HepG2 (cell line): Measurements from ENCODE around the gene SLC27A2. TPM values are rescaled to one million over a fixed set of nuclear protein-coding genes. Genes with fewer than 3 reads are reported as not detected.

Experiments used
- ARID4A ChIP-seq: sonication (generic); formaldehyde crosslinking; IDR thresholded peaks from 2 replicates; pipeline ENCODE4 v1.5.0; 2020; ENCODE audit warnings: mild to moderate bottlenecking, missing genetic modification reagents, borderline replicate concordance
- CBX1 ChIP-seq: IDR thresholded peaks from one replicate; pipeline ENCODE4 v1.6.1; 2016; ENCODE audit warnings: antibody characterized with exemption, low read depth
- IRF2 ChIP-seq: IDR thresholded peaks from 2 replicates; pipeline ENCODE4 v1.6.1; 2018; ENCODE audit warnings: missing genetic modification reagents, missing compliant biosample characterization
- ISL2 ChIP-seq: sonication (generic); formaldehyde crosslinking; IDR thresholded peaks from 2 replicates; pipeline ENCODE4 v1.5.0; 2020; ENCODE audit warnings: missing genetic modification reagents
- JUND ChIP-seq: sonication (generic); formaldehyde crosslinking; IDR thresholded peaks from 2 replicates; pipeline ENCODE4 v1.8.0; 2022; ENCODE audit warnings: mild to moderate bottlenecking, missing genetic modification reagents
- KAT2B ChIP-seq: fragments of 150-350 bp; IDR thresholded peaks from 2 replicates; pipeline ENCODE4 v1.6.1; 2014; ENCODE audit warnings: low read depth, low read length, borderline replicate concordance
- KAT7 ChIP-seq: IDR thresholded peaks from 2 replicates; pipeline ENCODE4 v1.6.1; 2018; ENCODE audit warnings: borderline replicate concordance, missing compliant biosample characterization
- MED8 ChIP-seq: sonication (generic); formaldehyde crosslinking; IDR thresholded peaks from 2 replicates; pipeline ENCODE4 v1.8.1; 2023; ENCODE audit warnings: mild to moderate bottlenecking, missing genetic modification reagents; ENCODE audit not compliant: insufficient replicate concordance
- MEF2D ChIP-seq: sonication (generic); formaldehyde crosslinking; IDR thresholded peaks from 2 replicates; pipeline ENCODE4 v1.5.1; 2020; ENCODE audit warnings: mild to moderate bottlenecking, missing genetic modification reagents
- MXI1 ChIP-seq: IDR thresholded peaks from 3 replicates; pipeline ENCODE4 v1.6.1; 2012; ENCODE audit warnings: low read depth, low read length, inconsistent platforms, borderline replicate concordance
- PCBP2 ChIP-seq: fragments of 200-400 bp; formaldehyde crosslinking; optimal IDR thresholded peaks from 2 replicates; pipeline ENCODE3; 2018; ENCODE audit warnings: low read length, low read depth; ENCODE audit not compliant: poor library complexity, severe bottlenecking
- POGK ChIP-seq: sonication (generic); formaldehyde crosslinking; conservative IDR thresholded peaks from 2 replicates; pipeline ENCODE4 v1.8.0; 2022; ENCODE audit warnings: mild to moderate bottlenecking, moderate library complexity, missing genetic modification reagents
- RFXAP ChIP-seq: sonication (generic); formaldehyde crosslinking; IDR thresholded peaks from 2 replicates; pipeline ENCODE4 v1.4.0; 2020; ENCODE audit warnings: missing genetic modification reagents, borderline replicate concordance
- SNAI1 ChIP-seq: sonication (generic); formaldehyde crosslinking; IDR thresholded peaks from 2 replicates; pipeline ENCODE4 v1.5.0; 2020; ENCODE audit warnings: mild to moderate bottlenecking, missing genetic modification reagents, borderline replicate concordance
- TEAD2 ChIP-seq: sonication (generic); formaldehyde crosslinking; IDR thresholded peaks from 2 replicates; pipeline ENCODE4 v1.9.0; 2021; ENCODE audit warnings: missing genetic modification reagents
- ZBTB37 ChIP-seq: sonication (generic); formaldehyde crosslinking; IDR thresholded peaks from 2 replicates; pipeline ENCODE4 v1.4.0; 2020; ENCODE audit warnings: mild to moderate bottlenecking, missing genetic modification reagents
- ZFP62 ChIP-seq: sonication (generic); formaldehyde crosslinking; IDR thresholded peaks from 2 replicates; pipeline ENCODE4 v1.4.0; 2020; ENCODE audit warnings: missing genetic modification reagents
- ZNF232 ChIP-seq: sonication (generic); formaldehyde crosslinking; IDR thresholded peaks from 2 replicates; pipeline ENCODE4 v1.4.0; 2020; ENCODE audit warnings: missing genetic modification reagents, borderline replicate concordance
- ZNF274 ChIP-seq: sonication (generic); formaldehyde crosslinking; IDR thresholded peaks from 2 replicates; pipeline ENCODE4 v1.5.1; 2020; ENCODE audit warnings: mild to moderate bottlenecking, missing genetic modification reagents
- ZNF292 ChIP-seq: sonication (generic); formaldehyde crosslinking; IDR thresholded peaks from 2 replicates; pipeline ENCODE4 v1.8.1; 2022; ENCODE audit warnings: mild to moderate bottlenecking, low read depth, missing genetic modification reagents, borderline replicate concordance
- ZNF460 ChIP-seq: sonication (generic); formaldehyde crosslinking; IDR thresholded peaks from 2 replicates; pipeline ENCODE4 v1.5.1; 2020; ENCODE audit warnings: missing genetic modification reagents, mild to moderate bottlenecking, borderline replicate concordance
- ZNF550 ChIP-seq: sonication (generic); formaldehyde crosslinking; IDR thresholded peaks from 2 replicates; pipeline ENCODE4 v1.4.0; 2020; ENCODE audit warnings: mild to moderate bottlenecking, missing genetic modification reagents, borderline replicate concordance
- ZNF562 ChIP-seq: sonication (generic); formaldehyde crosslinking; IDR thresholded peaks from 2 replicates; pipeline ENCODE4 v1.8.0; 2022; ENCODE audit warnings: missing genetic modification reagents, borderline replicate concordance
- ZNF740 ChIP-seq: sonication (generic); formaldehyde crosslinking; IDR thresholded peaks from 2 replicates; pipeline ENCODE4 v1.4.0; 2020; ENCODE audit warnings: missing genetic modification reagents
- ZNF776 ChIP-seq: sonication (generic); formaldehyde crosslinking; IDR thresholded peaks from 2 replicates; pipeline ENCODE4 v1.4.0; 2020; ENCODE audit warnings: mild to moderate bottlenecking, missing genetic modification reagents
- polyA plus RNA-seq, 8 experiments: library from polyadenylated mRNA; depleted of rRNA in 3 of 8; stranded (reverse) in 7 of 8; unstranded in 1 of 8; fragments of >200 nt; fragmentation: Illumina TruSeq in 4 of 8; extraction: Trizol in 4 of 8; gene quantifications; 2 replicates each; pipeline versions ENCODE4 v1.2.1 to v1.2.3, GENCODE V29; 2011 to 2016; ENCODE audit warnings: low read depth in 4 of 8, missing spikeins in 1 of 8, mixed read lengths in 1 of 8; ENCODE audit not compliant: insufficient read depth in 1 of 8
- total RNA-seq, 5 experiments: library from RNA; depleted of rRNA; stranded (reverse); fragments of >200 nt; fragmentation: Illumina TruSeq; extraction: Trizol; gene quantifications; 2 replicates each; pipeline ENCODE4 v1.2.3, GENCODE V29; 2016; ENCODE audit warnings: low read depth in 1 of 5

SLC27A2 gene
- total and polyA plus RNA-seq, 2 of the 13 experiments (the other 11 are each of a cell fraction or from before 2014, with no cell fraction given) = 14.6 to 23.4 TPM

- TF ChIP-seq ARID4A (CRISPR knock-in tag) = peak; percentile 26; the same call in 1 of the 2 replicates
- TF ChIP-seq POGK (CRISPR knock-in tag) = no peak
- TF ChIP-seq ZFP62 = no peak
- no peak for TF ChIP-seq ZBTB37 (CRISPR knock-in tag)
- no peak for TF ChIP-seq KAT2B
- peak; percentile 30; the same call in 1 of the 2 replicates for TF ChIP-seq KAT7
- TF ChIP-seq ZNF232 (CRISPR knock-in tag) = no peak
- TF ChIP-seq ZNF460 (CRISPR knock-in tag) = no peak
- TF ChIP-seq CBX1 = peak; percentile 42
- peak; percentile 37 for TF ChIP-seq MED8 (CRISPR knock-in tag)
- TF ChIP-seq ZNF550 (CRISPR knock-in tag) = no peak
- TF ChIP-seq ZNF274 (CRISPR knock-in tag) = peak; percentile 55; the same call in 1 of the 2 replicates
- no peak for TF ChIP-seq IRF2 (CRISPR knock-in tag)
- no peak for TF ChIP-seq JUND (CRISPR knock-in tag)
- TF ChIP-seq MEF2D (CRISPR knock-in tag) = no peak
- TF ChIP-seq PCBP2 = no peak
- TF ChIP-seq ZNF292 (CRISPR knock-in tag) = no peak
- 0 out of 2 replicates have a peak, but pooled peaks have one; percentile 55 for TF ChIP-seq SNAI1 (CRISPR knock-in tag)
- no peak for TF ChIP-seq ISL2
- TF ChIP-seq ZNF562 (CRISPR knock-in tag) = no peak
- 0 out of 2 replicates have a peak, but pooled peaks have one; percentile 76 for TF ChIP-seq ZNF776
- 0 out of 2 replicates have a peak, but pooled peaks have one; percentile 34 for TF ChIP-seq ZNF740
- TF ChIP-seq MXI1 = peak; percentile 33; the same call in 1 of the 3 replicates
- TF ChIP-seq RFXAP (CRISPR knock-in tag) = 0 out of 2 replicates have a peak, but pooled peaks have one; percentile 19
- TF ChIP-seq TEAD2 (CRISPR knock-in tag) = no peak
Measured at GRCh38 chr15:50181969-50182218, at the start of gene SLC27A2 (continued).
